ENCODE results near the gene SLC25A34.

Gene SLC25A34

DNA sequence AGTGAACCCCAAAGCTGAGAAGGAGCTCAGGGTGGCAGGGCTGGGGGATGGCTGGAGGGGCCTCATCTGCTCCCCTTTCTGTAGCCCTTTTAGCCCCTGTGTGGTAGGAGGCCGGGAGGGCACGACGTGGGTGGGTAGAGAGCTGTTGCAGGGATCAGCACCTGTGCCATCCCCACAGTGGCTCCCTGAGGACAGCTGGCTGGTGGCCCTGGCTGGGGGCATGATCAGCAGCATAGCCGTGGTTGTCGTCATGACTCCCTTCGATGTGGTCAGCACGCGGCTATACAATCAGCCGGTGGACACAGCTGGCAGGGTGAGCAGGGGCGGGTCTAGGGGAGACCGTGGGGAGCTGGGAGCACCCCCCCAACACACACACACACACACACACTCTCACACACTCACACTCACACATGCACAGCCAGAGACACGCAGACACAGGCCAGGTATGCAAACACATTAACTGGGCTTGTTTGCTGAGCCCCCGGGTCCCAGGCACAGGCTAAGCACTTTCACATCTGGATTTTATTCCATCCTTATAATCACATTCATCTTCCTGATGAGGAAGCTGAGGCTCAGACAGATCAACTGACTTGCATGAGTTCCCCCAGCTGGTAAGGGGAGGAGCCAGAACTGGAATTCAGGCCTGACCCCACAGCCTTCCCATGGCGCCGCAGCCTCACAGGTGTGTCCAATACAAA lies 2.5 kb downstream of the SLC25A34 start:
- Histone ChIP-seq H3K27ac (ENCODE audit: low read depth, low read length) (no peak overlapping the region), H3K9ac (ENCODE audit: low read length) (no peak overlapping the region), H3K4me1 (ENCODE audit: control insufficient read depth, insufficient read depth, low read length) (no peaks in the 10 kb centered on the region), H3K36me3 (ENCODE audit: control insufficient read depth, insufficient read depth, low read length) (peaks cover 6% of the 10 kb centered on the region), H3K27me3 (ENCODE audit: control insufficient read depth, insufficient read depth, low read length) (no peaks in the 10 kb centered on the region), H3K4me3 (ENCODE audit: low read length) (no peak overlapping the region)

DNA sequence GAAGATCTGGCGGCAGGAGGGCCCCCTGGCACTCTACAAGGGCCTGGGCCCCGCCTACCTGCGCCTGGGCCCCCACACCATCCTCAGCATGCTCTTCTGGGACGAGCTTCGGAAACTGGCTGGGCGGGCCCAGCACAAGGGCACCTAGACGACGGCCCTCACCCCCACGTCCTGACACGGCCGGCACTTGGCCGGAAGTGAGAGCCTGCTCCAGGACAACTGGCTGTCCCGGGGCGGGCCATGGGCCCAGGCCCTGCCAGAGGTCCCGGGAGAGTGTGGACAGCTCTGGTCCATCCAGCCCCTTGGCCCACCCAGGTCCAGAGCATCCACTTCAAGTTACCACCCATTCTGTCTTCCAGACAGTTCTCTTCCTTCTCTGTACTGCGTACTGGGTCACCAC lies 3.2 kb downstream of the SLC25A34 start:
- no peak overlapping the region for H3K9ac ChIP-seq (ENCODE audit: low read length)
- H3K4me1 ChIP-seq (ENCODE audit: control insufficient read depth, insufficient read depth, low read length): no peaks in the 10 kb centered on the region
- no peaks in the 10 kb centered on the region for H3K27me3 ChIP-seq (ENCODE audit: control insufficient read depth, insufficient read depth, low read length)
- H3K27ac ChIP-seq (ENCODE audit: low read depth, low read length): no peak overlapping the region
- no peaks in the 10 kb centered on the region for H3K36me3 ChIP-seq (ENCODE audit: control insufficient read depth, insufficient read depth, low read length)
- no peak overlapping the region for H3K4me3 ChIP-seq (ENCODE audit: low read length)

GRCh38 chr1:15739745-15740144 lies 3.7 kb downstream of the SLC25A34 start:
- no peaks in the 10 kb centered on the region for H3K36me3 ChIP-seq (ENCODE audit: control insufficient read depth, insufficient read depth, low read length)
- H3K27ac ChIP-seq (ENCODE audit: low read depth, low read length): no peak overlapping the region
- no peak overlapping the region for H3K9ac ChIP-seq (ENCODE audit: low read length)
- H3K4me3 ChIP-seq (ENCODE audit: low read length): no peak overlapping the region
- H3K27me3 ChIP-seq (ENCODE audit: control insufficient read depth, insufficient read depth, low read length): no peaks in the 10 kb centered on the region
- no peaks in the 10 kb centered on the region for H3K4me1 ChIP-seq (ENCODE audit: control insufficient read depth, insufficient read depth, low read length)

GRCh38 chr1:15740924-15741850 lies 5.1 kb downstream of the SLC25A34 start:
- no peaks in the 10 kb centered on the region for H3K36me3 ChIP-seq (ENCODE audit: control insufficient read depth, insufficient read depth, low read length)
- no peak overlapping the region for H3K9ac ChIP-seq (ENCODE audit: low read length)
- H3K27ac ChIP-seq (ENCODE audit: low read depth, low read length): no peak overlapping the region
- H3K4me1 ChIP-seq (ENCODE audit: control insufficient read depth, insufficient read depth, low read length): no peaks in the 10 kb centered on the region
- H3K27me3 ChIP-seq (ENCODE audit: control insufficient read depth, insufficient read depth, low read length): no peaks in the 10 kb centered on the region
- H3K4me3 ChIP-seq (ENCODE audit: low read length): peak overlapping the region; percentile 33

DNA sequence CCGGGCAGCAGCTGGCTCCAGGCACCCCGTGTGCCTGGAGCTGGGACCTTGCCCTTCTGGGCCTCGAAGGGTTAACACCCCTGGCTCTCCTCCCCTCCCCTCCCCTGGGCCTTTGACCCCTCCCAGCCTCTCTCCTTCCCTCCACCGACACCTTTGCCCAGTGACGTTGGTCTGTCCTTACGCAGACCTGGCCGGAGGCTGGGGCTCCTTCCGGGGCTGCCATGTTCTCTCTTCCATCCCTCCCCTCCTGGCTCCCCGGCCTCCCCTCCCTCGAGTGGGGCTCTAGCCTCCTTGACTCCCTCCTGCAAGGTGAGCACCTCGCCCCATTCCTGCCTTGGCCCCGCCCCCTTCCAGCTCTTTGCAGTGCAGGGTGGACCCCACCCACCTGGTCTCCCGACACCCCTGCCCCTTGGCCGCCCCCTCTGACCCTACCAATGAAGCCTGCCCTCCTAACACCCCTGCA lies 6.3 kb downstream of the SLC25A34 start, which contains the start of gene TMEM82:
TMEM82 (plus strand) TSS at position 161 of the 463 bp plus-strand sequence; CDS start at position 222, 61 bp downstream.
- Histone ChIP-seq H3K36me3 (ENCODE audit: control insufficient read depth, insufficient read depth, low read length) (no peaks in the 10 kb centered on the region), H3K27ac (ENCODE audit: low read depth, low read length) (no peak within 1 kb of the TSS), H3K4me3 (ENCODE audit: low read length) (peak within 1 kb of the TSS; percentile 33), H3K9ac (ENCODE audit: low read length) (no peak within 1 kb of the TSS), H3K27me3 (ENCODE audit: control insufficient read depth, insufficient read depth, low read length) (no peaks in the 10 kb centered on the region), H3K4me1 (ENCODE audit: control insufficient read depth, insufficient read depth, low read length) (no peaks in the 10 kb centered on the region)

- H3K27ac ChIP-seq (ENCODE audit: low read depth, low read length): no peak overlapping the region
- no peak overlapping the region for H3K4me3 ChIP-seq (ENCODE audit: low read length)
- no peaks in the 10 kb centered on the region for H3K36me3 ChIP-seq (ENCODE audit: control insufficient read depth, insufficient read depth, low read length)
- H3K27me3 ChIP-seq (ENCODE audit: control insufficient read depth, insufficient read depth, low read length): no peaks in the 10 kb centered on the region
- no peaks in the 10 kb centered on the region for H3K4me1 ChIP-seq (ENCODE audit: control insufficient read depth, insufficient read depth, low read length)
- no peak overlapping the region for H3K9ac ChIP-seq (ENCODE audit: low read length)
These were observed 8.1 kb downstream of the SLC25A34 start for GRCh38 chr1:15744122-15744679.

GRCh38 chr1:15747378-15747777 lies 11.3 kb downstream of the SLC25A34 start:
- H3K27me3 ChIP-seq (ENCODE audit: control insufficient read depth, insufficient read depth, low read length): no peaks in the 10 kb centered on the region
- H3K36me3 ChIP-seq (ENCODE audit: control insufficient read depth, insufficient read depth, low read length): no peaks in the 10 kb centered on the region
- no peak overlapping the region for H3K4me3 ChIP-seq (ENCODE audit: low read length)
- H3K9ac ChIP-seq (ENCODE audit: low read length): no peak overlapping the region
- H3K4me1 ChIP-seq (ENCODE audit: control insufficient read depth, insufficient read depth, low read length): no peaks in the 10 kb centered on the region
- H3K27ac ChIP-seq (ENCODE audit: low read depth, low read length): no peak overlapping the region

- Histone ChIP-seq H3K9ac (ENCODE audit: low read length) (no peak overlapping the region), H3K36me3 (ENCODE audit: control insufficient read depth, insufficient read depth, low read length) (no peaks in the 10 kb centered on the region), H3K4me3 (ENCODE audit: low read length) (no peak overlapping the region), H3K4me1 (ENCODE audit: control insufficient read depth, insufficient read depth, low read length) (no peaks in the 10 kb centered on the region), H3K27me3 (ENCODE audit: control insufficient read depth, insufficient read depth, low read length) (no peaks in the 10 kb centered on the region), H3K27ac (ENCODE audit: low read depth, low read length) (no peak overlapping the region)
These were observed 12.2 kb downstream of the SLC25A34 start for GRCh38 chr1:15748264-15748663.

GRCh38 chr1:15748690-15749398 lies 12.8 kb downstream of the SLC25A34 start:
- H3K27me3 ChIP-seq (ENCODE audit: control insufficient read depth, insufficient read depth, low read length): no peaks in the 10 kb centered on the region
- no peaks in the 10 kb centered on the region for H3K36me3 ChIP-seq (ENCODE audit: control insufficient read depth, insufficient read depth, low read length)
- no peak overlapping the region for H3K27ac ChIP-seq (ENCODE audit: low read depth, low read length)
- H3K4me3 ChIP-seq (ENCODE audit: low read length): no peak overlapping the region
- no peaks in the 10 kb centered on the region for H3K4me1 ChIP-seq (ENCODE audit: control insufficient read depth, insufficient read depth, low read length)
- no peak overlapping the region for H3K9ac ChIP-seq (ENCODE audit: low read length)

GRCh38 chr1:15749399-15750291 lies 13.6 kb downstream of the SLC25A34 start:
- Histone ChIP-seq H3K27me3 (ENCODE audit: control insufficient read depth, insufficient read depth, low read length) (no peaks in the 10 kb centered on the region), H3K9ac (ENCODE audit: low read length) (no peak overlapping the region), H3K4me3 (ENCODE audit: low read length) (no peak overlapping the region), H3K4me1 (ENCODE audit: control insufficient read depth, insufficient read depth, low read length) (no peaks in the 10 kb centered on the region), H3K36me3 (ENCODE audit: control insufficient read depth, insufficient read depth, low read length) (no peaks in the 10 kb centered on the region), H3K27ac (ENCODE audit: low read depth, low read length) (no peak overlapping the region)

DNA sequence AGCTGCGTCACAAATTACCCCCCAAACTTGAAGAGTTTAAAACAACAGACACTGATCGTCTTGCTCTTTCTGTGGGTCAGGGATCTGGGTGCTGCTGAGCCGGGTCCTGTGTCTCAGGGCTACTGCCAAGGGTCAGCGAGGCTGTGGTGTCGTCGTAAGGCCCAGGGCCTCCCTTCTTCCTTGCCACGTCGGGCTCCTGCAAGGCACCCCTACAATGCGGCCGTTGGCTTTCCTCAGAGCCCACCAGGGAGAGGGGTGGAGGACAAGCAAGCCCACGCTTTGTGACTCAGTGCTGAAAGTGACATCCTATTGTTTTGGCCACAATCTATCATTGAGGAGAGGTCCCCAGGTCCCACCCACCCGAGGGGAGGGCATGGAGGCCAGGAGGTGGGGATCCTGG lies 14.9 kb downstream of the SLC25A34 start:
- Histone ChIP-seq H3K27ac (ENCODE audit: low read depth, low read length) (no peak overlapping the region), H3K4me3 (ENCODE audit: low read length) (no peak overlapping the region), H3K27me3 (ENCODE audit: control insufficient read depth, insufficient read depth, low read length) (no peaks in the 10 kb centered on the region), H3K9ac (ENCODE audit: low read length) (no peak overlapping the region), H3K4me1 (ENCODE audit: control insufficient read depth, insufficient read depth, low read length) (no peaks in the 10 kb centered on the region), H3K36me3 (ENCODE audit: control insufficient read depth, insufficient read depth, low read length) (no peaks in the 10 kb centered on the region)
